ENCODE measurements around the gene SCAF1. TPM values are rescaled to one million over a fixed set of nuclear protein-coding genes. Genes with fewer than 3 reads are reported as not detected.

SCAF1 gene
- total RNA-seq, 3 donors from 2014 or later (not counting 1 experiment from before 2014, with no cell fraction given), result 38.9 to 46.2 (median 44.9) TPM

GRCh38 chr19:49651029-49651819 is 9.2 kb downstream of the SCAF1 start:
- Mint-ChIP-seq H3K9me3 (no peaks in the 10 kb centered on the region), H3K4me3 (no peak overlapping the region), H3K36me3 (no peaks in the 10 kb centered on the region), H3K27ac (no peak overlapping the region), H3K27me3 (ENCODE audit: low read depth in 2 of 2) (no peaks in the 10 kb centered on the region), H3K4me1 (peaks cover 14 to 20% of the 10 kb centered on the region in 2 donors)
- Histone ChIP-seq H3K27me3 (ENCODE audit: control insufficient read depth, insufficient read depth, low read length) (no peaks in the 10 kb centered on the region), H3K27ac (ENCODE audit: low read length) (no peak overlapping the region), H3K4me1 (ENCODE audit: control insufficient read depth, insufficient read depth, low read length) (peaks cover 21% of the 10 kb centered on the region), H3K9me3 (ENCODE audit: control insufficient read depth, insufficient read depth, low read length) (no peaks in the 10 kb centered on the region), H3K36me3 (ENCODE audit: control insufficient read depth, insufficient read depth, low read length) (peaks cover 60% of the 10 kb centered on the region), H3K4me3 (ENCODE audit: low read length) (no peak overlapping the region)
- ATAC-seq, result no peak
- 98% methylated on average over 69 of the region's 72 CpGs for WGBS (ENCODE audit: insufficient coverage)
- TF ChIP-seq CTCF (IDR thresholded peaks at IDR 0.05), result no peak
- intact Hi-C loops (cut with micrococcal nuclease), result no loop called here
- no peak for DNase-seq

- Mint-ChIP-seq H3K4me1 (peaks cover 20 to 26% of the 10 kb centered on the region in 2 donors), H3K9me3 (no peaks in the 10 kb centered on the region), H3K36me3 (no peaks in the 10 kb centered on the region), H3K4me3 (no peak overlapping the region), H3K27ac (no peak overlapping the region), H3K27me3 (ENCODE audit: low read depth in 2 of 2) (no peaks in the 10 kb centered on the region)
- H3K4me3 ChIP-seq (ENCODE audit: low read length), result no peak overlapping the region
- TF ChIP-seq CTCF (IDR thresholded peaks at IDR 0.05), result no peak
- DNase-seq, result no peak
- intact Hi-C loops (cut with micrococcal nuclease), result no loop called here
- H3K9me3 ChIP-seq (ENCODE audit: control insufficient read depth, insufficient read depth, low read length), result no peaks in the 10 kb centered on the region
- peaks cover 60% of the 10 kb centered on the region for H3K36me3 ChIP-seq (ENCODE audit: control insufficient read depth, insufficient read depth, low read length)
- no peak for ATAC-seq
- H3K4me1 ChIP-seq (ENCODE audit: control insufficient read depth, insufficient read depth, low read length), result peaks cover 28% of the 10 kb centered on the region
- 98% methylated on average over 110 of the region's 110 CpGs for WGBS (ENCODE audit: insufficient coverage)
- no peaks in the 10 kb centered on the region for H3K27me3 ChIP-seq (ENCODE audit: control insufficient read depth, insufficient read depth, low read length)
- H3K27ac ChIP-seq (ENCODE audit: low read length), result no peak overlapping the region
Measured at GRCh38 chr19:49651820-49652550, 10.0 kb downstream of the SCAF1 start.

GRCh38 chr19:49652551-49653465 is 10.8 kb downstream of the SCAF1 start:
- no peaks in the 10 kb centered on the region for H3K36me3 Mint-ChIP-seq
- no peaks in the 10 kb centered on the region for H3K9me3 ChIP-seq (ENCODE audit: control insufficient read depth, insufficient read depth, low read length)
- H3K27ac Mint-ChIP-seq, result no peak overlapping the region
- H3K4me3 ChIP-seq (ENCODE audit: low read length), result no peak overlapping the region
- no peak for DNase-seq
- H3K27ac ChIP-seq (ENCODE audit: low read length), result no peak overlapping the region
- H3K4me1 ChIP-seq (ENCODE audit: control insufficient read depth, insufficient read depth, low read length), result peaks cover 28% of the 10 kb centered on the region
- H3K9me3 Mint-ChIP-seq, result no peaks in the 10 kb centered on the region
- peaks cover 65% of the 10 kb centered on the region for H3K36me3 ChIP-seq (ENCODE audit: control insufficient read depth, insufficient read depth, low read length)
- intact Hi-C loops (cut with micrococcal nuclease), result no loop called here
- no peak for ATAC-seq
- H3K27me3 ChIP-seq (ENCODE audit: control insufficient read depth, insufficient read depth, low read length), result no peaks in the 10 kb centered on the region
- peaks cover 20 to 30% of the 10 kb centered on the region in 2 donors for H3K4me1 Mint-ChIP-seq
- H3K27me3 Mint-ChIP-seq (ENCODE audit: low read depth in 2 of 2), result no peaks in the 10 kb centered on the region
- WGBS (ENCODE audit: insufficient coverage), result 98% methylated on average over 58 of the region's 58 CpGs
- no peak overlapping the region for H3K4me3 Mint-ChIP-seq
- TF ChIP-seq CTCF (IDR thresholded peaks at IDR 0.05), result no peak

Measured in natural killer cell (primary cell).